Measurements from ENCODE around the gene TK2. TPM values are rescaled to one million over a fixed set of nuclear protein-coding genes. Genes with fewer than 3 reads are reported as not detected.

The TK2 gene
- total RNA-seq, 2 donors from 2014 or later, result 7.9 to 11.5 TPM

- Mint-ChIP-seq H3K4me3 (no peak overlapping the region), H3K9me3 (peaks cover 8% of the 10 kb centered on the region), H3K27ac (no peak overlapping the region), H3K27me3 (ENCODE audit: insufficient read depth) (no peaks in the 10 kb centered on the region), H3K4me1 (peaks cover 23% of the 10 kb centered on the region), H3K36me3 (ENCODE audit: low read depth) (peaks cover 16% of the 10 kb centered on the region)
- TF ChIP-seq, protein P1, sequence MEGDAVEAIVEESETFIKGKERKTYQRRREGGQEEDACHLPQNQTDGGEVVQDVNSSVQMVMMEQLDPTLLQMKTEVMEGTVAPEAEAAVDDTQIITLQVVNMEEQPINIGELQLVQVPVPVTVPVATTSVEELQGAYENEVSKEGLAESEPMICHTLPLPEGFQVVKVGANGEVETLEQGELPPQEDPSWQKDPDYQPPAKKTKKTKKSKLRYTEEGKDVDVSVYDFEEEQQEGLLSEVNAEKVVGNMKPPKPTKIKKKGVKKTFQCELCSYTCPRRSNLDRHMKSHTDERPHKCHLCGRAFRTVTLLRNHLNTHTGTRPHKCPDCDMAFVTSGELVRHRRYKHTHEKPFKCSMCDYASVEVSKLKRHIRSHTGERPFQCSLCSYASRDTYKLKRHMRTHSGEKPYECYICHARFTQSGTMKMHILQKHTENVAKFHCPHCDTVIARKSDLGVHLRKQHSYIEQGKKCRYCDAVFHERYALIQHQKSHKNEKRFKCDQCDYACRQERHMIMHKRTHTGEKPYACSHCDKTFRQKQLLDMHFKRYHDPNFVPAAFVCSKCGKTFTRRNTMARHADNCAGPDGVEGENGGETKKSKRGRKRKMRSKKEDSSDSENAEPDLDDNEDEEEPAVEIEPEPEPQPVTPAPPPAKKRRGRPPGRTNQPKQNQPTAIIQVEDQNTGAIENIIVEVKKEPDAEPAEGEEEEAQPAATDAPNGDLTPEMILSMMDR (conservative IDR thresholded peaks at IDR 0.05), result no peak
- Histone ChIP-seq H3K4me3 (ENCODE audit: low read length) (no peak overlapping the region), H3K9me3 (ENCODE audit: control insufficient read depth, low read length) (no peaks in the 10 kb centered on the region), H3K4me1 (ENCODE audit: control insufficient read depth, insufficient read depth, low read length) (no peaks in the 10 kb centered on the region), H3K27me3 (ENCODE audit: control insufficient read depth, insufficient read depth, low read length, poor library complexity, severe bottlenecking) (no peaks in the 10 kb centered on the region), H3K36me3 (ENCODE audit: control insufficient read depth, insufficient read depth, low read length) (no peaks in the 10 kb centered on the region), H3K27ac (ENCODE audit: low read depth, low read length) (no peak overlapping the region), H3K9ac (ENCODE audit: extremely low read depth, low read length, poor library complexity, severe bottlenecking) (peak overlapping the region; percentile 7)
- WGBS, 2 experiments (ENCODE audit: insufficient coverage in 1 of 2, insufficient read length in 1 of 2), result 82 to 93% methylated on average over 5 to 8 of the region's 8 CpGs
- peak; percentile 58 for DNase-seq
Observed at GRCh38 chr16:66513111-66513723, 36.7 kb downstream of the TK2 start.

DNA sequence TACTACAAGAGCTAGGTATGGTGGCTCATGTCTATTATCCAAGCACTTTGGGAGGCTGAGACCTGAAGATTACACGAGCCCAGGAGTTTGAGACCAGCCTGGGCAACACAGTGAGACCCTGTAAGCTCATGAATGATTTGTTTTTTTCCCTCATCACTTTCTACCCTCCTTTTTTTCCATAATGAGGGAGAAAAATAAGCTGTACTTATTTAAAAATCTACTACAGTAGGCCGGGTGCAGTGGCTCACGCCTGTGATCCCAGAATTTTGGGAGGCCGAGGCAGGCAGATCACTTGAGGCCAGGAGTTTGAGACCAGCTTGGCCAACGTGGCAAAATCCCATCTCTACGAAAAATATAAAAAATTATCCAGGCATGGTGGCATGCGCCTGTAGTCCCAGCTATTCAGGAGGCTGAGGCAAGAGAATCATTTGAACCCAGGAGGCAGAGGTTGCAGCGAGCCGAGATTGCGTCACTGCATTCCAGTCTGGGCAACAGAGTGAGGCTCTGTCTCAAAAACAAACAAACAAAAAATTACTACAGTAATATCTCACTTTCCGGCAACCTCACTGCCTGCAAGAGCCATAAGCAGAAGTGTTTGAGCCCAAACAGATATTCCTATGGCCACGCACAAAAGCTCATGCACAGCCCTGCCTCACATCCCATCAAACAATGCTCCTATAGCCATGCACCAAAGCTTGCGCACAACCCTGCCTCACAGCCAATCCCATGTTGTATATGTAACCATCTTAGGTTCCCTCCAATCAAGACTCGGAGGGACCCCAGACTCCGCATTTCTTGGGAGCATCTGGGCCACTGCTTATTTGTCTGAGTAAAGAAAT is 37.4 kb downstream of the TK2 start:
- WGBS, 2 experiments (ENCODE audit: insufficient coverage in 1 of 2, insufficient read length in 1 of 2), result 93 to 95% methylated on average over 9 to 15 of the region's 15 CpGs
- no peaks in the 10 kb centered on the region for H3K36me3 ChIP-seq (ENCODE audit: control insufficient read depth, insufficient read depth, low read length)
- no peaks in the 10 kb centered on the region for H3K27me3 Mint-ChIP-seq (ENCODE audit: insufficient read depth)
- H3K27ac Mint-ChIP-seq, result no peak overlapping the region
- H3K4me3 ChIP-seq (ENCODE audit: low read length), result no peak overlapping the region
- peaks cover 16% of the 10 kb centered on the region for H3K36me3 Mint-ChIP-seq (ENCODE audit: low read depth)
- no peak for DNase-seq
- H3K27me3 ChIP-seq (ENCODE audit: control insufficient read depth, insufficient read depth, low read length, poor library complexity, severe bottlenecking), result no peaks in the 10 kb centered on the region
- TF ChIP-seq, protein P1 (conservative IDR thresholded peaks at IDR 0.05), result no peak
- peaks cover 22% of the 10 kb centered on the region for H3K4me1 Mint-ChIP-seq
- no peaks in the 10 kb centered on the region for H3K9me3 ChIP-seq (ENCODE audit: control insufficient read depth, low read length)
- H3K9me3 Mint-ChIP-seq, result peaks cover 8% of the 10 kb centered on the region
- H3K9ac ChIP-seq (ENCODE audit: extremely low read depth, low read length, poor library complexity, severe bottlenecking), result peak overlapping the region; percentile 5
- no peaks in the 10 kb centered on the region for H3K4me1 ChIP-seq (ENCODE audit: control insufficient read depth, insufficient read depth, low read length)
- H3K27ac ChIP-seq (ENCODE audit: low read depth, low read length), result no peak overlapping the region
- no peak overlapping the region for H3K4me3 Mint-ChIP-seq

GRCh38 chr16:66511602-66512271 is 38.2 kb downstream of the TK2 start:
- Histone ChIP-seq H3K4me1 (ENCODE audit: control insufficient read depth, insufficient read depth, low read length) (no peaks in the 10 kb centered on the region), H3K27me3 (ENCODE audit: control insufficient read depth, insufficient read depth, low read length, poor library complexity, severe bottlenecking) (no peaks in the 10 kb centered on the region), H3K36me3 (ENCODE audit: control insufficient read depth, insufficient read depth, low read length) (no peaks in the 10 kb centered on the region), H3K9ac (ENCODE audit: extremely low read depth, low read length, poor library complexity, severe bottlenecking) (no peak overlapping the region), H3K27ac (ENCODE audit: low read depth, low read length) (no peak overlapping the region), H3K4me3 (ENCODE audit: low read length) (no peak overlapping the region), H3K9me3 (ENCODE audit: control insufficient read depth, low read length) (no peaks in the 10 kb centered on the region)
- DNase-seq, result peak; percentile 85
- TF ChIP-seq, protein P1 (conservative IDR thresholded peaks at IDR 0.05), result peak; percentile 43
- peaks cover 16% of the 10 kb centered on the region for H3K36me3 Mint-ChIP-seq (ENCODE audit: low read depth)
- H3K9me3 Mint-ChIP-seq, result peaks cover 8% of the 10 kb centered on the region
- WGBS, 2 experiments (ENCODE audit: insufficient coverage in 1 of 2, insufficient read length in 1 of 2), result 54 to 72% methylated on average over 13 of the region's 13 CpGs
- H3K27ac Mint-ChIP-seq, result peak overlapping the region; percentile 67
- H3K27me3 Mint-ChIP-seq (ENCODE audit: insufficient read depth), result no peaks in the 10 kb centered on the region
- H3K4me1 Mint-ChIP-seq, result peaks cover 14% of the 10 kb centered on the region
- no peak overlapping the region for H3K4me3 Mint-ChIP-seq
